GM19455 (cell line): ENCODE measurements around the gene INAFM1.
"Not testable (repeated sequence)": the region's sequence is repeated elsewhere in the genome, so short reads cannot be mapped to it uniquely, and the experiment has no call there.

Experiments used
- ATAC-seq: cut with Tn5 transposase; IDR thresholded peaks from one replicate; pipeline ENCODE4 v1.9.1; 2021; ENCODE audit not compliant: unreplicated experiment

The INAFM1 gene

DNA sequence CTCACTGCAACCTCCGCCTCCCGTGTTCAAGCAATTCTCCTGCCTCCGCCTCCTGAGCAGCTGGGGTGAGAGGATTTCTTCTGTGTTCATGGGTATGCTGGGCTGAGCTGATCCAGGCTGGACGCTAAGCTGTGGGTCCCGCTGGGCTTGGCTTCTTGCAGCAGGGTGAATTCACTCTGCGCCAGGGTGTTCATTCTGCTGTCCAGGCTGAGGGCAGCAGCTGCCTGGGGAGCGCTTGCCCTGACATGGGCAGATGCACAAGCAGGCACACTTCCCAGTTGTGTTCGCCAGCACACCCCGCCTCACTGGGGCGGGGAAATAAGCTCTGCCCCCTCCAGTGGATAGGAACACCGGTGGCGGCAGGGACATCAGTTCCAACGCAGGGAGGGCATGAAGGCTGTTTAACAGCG lies 7.3 kb upstream of the INAFM1 start:
- ATAC-seq: no peak

DNA sequence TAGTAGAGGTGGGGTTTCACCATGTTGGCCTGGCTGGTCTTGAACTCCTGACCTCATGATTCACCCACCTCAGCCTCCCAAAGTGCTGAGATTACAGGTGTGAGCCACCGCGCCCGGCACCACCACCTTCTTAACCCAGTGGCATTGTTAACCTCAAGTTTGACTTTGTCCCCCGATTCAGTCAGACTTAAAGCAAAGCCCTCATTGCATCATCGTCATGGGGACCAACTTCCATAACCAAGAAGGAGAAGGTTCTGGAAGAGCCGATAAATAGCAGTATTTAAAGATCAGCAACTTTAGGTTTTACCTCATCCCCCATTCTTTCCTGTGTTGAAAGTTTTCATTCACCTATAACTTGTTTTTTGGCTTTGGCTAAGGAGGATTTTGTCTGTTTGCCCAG lies 6.7 kb upstream of the INAFM1 start:
- ATAC-seq: no peak

DNA sequence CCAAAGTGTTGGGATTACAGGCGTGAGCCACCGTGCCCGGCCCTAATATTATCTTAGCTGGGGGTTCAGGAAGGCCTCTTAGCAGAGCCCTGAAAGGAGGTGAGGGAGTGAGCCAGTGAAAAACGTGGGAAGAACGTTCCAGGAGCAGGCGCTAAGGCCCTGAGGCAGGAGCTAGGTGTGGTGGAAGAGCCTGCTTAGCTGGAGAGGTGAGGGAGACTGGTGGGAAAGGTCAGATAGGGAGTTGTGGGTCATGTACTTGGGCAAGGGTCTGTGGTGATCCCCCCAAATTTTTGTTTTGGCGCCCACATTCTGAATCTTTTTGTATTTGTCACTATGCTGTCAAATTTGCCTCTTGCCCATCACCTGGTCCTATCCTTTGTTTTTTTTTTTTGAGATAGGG lies 5.1 kb upstream of the INAFM1 start:
- ATAC-seq: no peak

DNA sequence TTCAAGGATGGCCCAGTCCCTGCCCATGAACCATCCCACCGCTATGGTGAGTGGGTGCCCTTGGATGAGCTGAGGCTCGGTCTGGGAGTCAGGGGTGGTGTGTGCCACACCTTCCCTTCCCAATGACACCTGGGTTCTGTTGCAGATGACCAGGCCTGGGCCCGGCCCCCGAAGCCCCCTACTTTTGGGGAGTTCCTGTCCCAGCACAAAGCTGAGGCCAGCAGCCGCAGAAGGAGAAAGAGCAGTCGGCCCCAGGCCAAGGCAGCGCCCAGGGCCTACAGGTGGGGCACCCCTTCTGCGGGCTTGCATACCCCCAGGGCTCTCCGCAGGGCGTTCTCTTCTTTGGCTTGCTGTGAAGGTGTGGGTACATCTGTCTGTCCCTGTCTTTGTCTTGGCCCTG lies 4.3 kb upstream of the INAFM1 start:
- ATAC-seq: no peak

- no peak for ATAC-seq
Observed at GRCh38 chr19:47271949-47272348, 2.7 kb upstream of the INAFM1 start.

GRCh38 chr19:47272448-47273312 lies 2.0 kb upstream of the INAFM1 start:
- ATAC-seq: no peak

GRCh38 chr19:47273313-47274070 lies 1.2 kb upstream of the INAFM1 start:
- ATAC-seq: peak; percentile 70

- peak; percentile 11 for ATAC-seq
Observed at GRCh38 chr19:47274891-47275761, 441 bp downstream of the INAFM1 start.

- ATAC-seq: no peak
Observed at GRCh38 chr19:47275791-47276461, 1.2 kb downstream of the INAFM1 start.

DNA sequence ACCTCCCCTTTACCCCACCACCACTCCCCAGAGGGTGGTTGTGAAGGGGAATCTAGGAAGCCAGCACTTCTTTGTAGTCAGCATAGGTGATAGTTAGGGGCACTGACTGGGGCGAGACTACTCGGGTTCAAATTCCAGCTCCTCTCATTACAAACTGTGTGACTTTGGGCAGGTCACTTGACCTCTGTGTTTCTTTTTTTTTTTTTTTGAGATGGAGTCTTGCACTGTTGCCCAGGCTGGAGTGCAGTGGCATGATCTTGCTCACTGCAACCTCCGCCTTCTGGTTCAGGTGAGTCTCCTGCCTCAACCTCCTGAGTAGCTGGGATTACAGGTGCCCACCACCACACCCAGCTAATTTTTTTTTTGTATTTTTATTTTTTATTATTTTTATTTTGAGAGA lies 1.8 kb downstream of the INAFM1 start:
- ATAC-seq: not testable (repeated sequence)

GRCh38 chr19:47280183-47280797 lies 5.6 kb downstream of the INAFM1 start:
- ATAC-seq: no peak

GRCh38 chr19:47283405-47284059 lies 8.8 kb downstream of the INAFM1 start:
- ATAC-seq: no peak

DNA sequence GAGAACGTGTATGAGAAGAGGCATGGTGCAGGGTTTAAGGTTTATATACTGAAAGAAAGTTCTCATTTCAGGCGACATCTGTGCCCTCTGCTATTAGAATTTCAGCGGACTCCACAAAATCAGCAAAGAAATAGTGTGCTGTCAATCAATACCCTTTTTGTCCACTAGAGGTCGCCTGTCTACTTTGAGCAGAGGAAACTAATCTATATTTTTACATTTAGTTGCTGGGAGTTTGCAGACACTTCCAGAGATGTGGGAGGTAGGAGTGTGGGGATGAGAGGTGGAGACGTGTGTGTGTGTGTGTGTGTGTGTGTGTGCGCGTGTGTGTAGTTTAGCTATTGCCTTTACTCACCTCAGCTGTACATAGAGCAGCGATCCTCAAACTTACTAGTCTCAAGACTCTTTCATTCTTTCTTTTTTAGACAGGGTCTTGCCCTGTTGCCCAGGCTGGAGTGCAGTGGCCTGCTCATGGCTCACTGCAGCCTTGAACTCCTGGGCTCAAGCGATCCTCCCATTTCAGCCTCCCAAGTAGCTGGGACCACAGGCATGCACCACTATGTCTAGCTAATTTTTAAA lies 9.7 kb downstream of the INAFM1 start:
- no peak for ATAC-seq

DNA sequence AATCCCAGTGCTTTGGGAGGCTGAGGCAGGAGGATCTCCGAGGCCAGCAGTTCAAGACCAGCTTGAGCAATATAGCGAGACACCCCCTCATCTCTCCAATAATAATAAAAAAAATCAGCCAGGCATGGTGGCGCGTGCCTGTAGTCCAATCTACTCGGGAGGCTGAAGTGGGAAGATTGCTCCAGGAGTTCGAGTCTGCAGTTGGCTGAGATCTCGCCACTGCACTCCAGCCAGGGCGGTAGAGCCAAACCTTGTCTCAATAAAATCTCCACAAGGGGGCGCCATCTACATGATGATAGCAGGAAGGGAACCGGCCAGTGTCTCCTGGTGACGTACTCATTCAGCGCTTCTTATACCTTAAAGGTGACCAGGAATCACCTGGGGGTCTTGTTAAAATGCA lies 21.4 kb downstream of the INAFM1 start:
- ATAC-seq: no peak

GRCh38 chr19:47300867-47301266 lies 26.2 kb downstream of the INAFM1 start:
- not testable (repeated sequence) for ATAC-seq

DNA sequence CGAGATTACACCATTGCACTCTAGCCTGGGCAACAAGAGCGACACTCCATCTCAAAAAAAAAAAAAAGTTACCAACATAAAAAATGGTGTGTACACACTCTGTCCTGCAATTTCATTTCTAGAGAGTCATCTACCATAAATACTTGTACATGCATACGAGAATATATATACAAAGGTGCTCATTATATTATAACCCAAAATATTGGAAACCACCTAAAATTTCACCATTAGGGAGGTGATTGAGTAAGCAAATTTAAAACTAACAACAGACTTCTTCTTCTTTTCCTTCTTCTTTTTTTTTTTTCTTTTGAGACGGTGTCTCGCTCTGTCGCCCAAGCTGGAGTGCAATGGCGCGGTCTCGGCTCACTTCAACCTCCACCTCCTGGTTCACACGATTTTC lies 27.6 kb downstream of the INAFM1 start:
- no peak for ATAC-seq

DNA sequence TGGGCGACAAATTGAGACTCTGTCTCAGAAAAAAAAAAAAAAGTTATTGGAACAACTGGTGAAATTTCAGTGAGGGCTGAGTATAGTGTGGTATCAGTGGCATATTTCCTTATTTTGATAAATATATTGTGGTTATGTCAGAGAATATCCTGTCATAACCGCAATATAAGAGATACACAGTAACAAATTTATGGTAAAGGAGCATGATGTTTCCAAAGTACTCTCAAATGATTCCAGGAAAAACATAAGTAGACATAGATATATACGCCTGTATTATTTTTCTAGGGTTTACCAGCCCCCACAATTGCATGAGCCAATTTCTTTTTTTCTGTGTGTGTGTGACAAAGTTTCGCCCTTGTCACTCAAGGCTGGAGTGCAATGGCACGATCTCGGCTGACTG lies 29.3 kb downstream of the INAFM1 start:
- ATAC-seq: no peak

GRCh38 chr19:47305309-47305751 lies 30.6 kb downstream of the INAFM1 start:
- no peak for ATAC-seq

DNA sequence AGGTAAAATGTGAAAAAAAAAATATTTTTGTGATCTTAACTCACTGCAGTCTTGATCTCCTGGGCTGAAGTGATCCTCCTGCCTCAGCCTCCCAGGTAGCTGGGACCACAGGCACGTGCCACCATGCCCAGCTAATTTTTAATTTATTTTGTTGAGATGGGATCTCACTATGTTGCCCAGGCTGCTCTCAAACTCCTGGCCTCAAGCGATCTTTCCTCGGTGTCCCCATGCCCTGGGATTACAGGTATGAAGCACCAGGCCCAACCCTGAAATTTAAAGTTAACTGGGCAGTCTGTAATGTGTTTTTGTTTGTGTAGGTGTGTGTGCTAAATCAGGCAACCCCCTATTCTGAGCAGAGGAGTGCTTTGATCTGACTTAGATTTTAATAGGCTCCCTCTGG lies 31.6 kb downstream of the INAFM1 start:
- ATAC-seq: no peak
